ENCODE data around the gene PPIE.
"Not testable (repeated sequence)": the region's sequence is repeated elsewhere in the genome, so short reads cannot be mapped to it uniquely, and the experiment has no call there.

PPIE gene

DNA sequence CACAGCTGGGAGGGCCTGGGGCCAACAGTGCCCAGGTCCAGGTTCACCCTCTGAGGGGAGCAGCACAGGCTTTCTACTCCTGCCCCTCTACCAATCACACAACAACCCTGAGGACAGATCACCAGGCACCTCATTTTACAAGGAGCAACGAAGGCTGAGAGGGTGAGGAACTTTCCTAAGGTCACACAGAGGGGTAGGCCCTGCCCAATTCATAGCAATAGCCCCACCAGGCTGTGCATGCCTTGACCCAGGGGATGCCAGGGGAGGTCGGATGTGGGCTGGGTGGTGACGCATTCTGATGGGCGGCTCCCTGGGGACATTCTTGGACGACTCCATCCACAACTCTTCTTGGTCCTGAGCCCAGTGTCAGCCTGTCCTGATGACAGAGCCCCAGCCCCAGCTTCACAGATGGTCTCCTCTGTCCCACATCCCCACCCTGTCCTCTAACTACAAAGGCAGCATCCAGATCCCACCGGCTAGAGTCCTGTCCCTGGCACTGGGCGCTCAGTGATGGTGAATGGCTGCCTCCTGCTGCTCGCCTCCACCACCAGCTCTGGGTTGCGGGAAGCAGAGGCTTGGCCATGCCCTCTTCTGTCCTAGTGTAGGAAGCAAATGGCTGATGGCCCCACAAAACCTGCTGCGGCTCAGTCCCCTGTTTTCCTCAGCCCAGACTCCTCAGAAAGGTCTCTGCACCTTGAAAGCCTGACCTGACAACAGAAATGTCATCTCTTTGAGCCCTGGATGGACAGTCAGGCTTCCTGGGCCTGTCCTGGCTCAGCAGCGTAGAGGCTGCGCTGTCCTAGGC lies 47.8 kb downstream of the PPIE start:
- H3K27me3 ChIP-seq (ENCODE audit: control insufficient read depth, insufficient read depth, low read length, poor library complexity, severe bottlenecking): peaks cover 77% of the 10 kb centered on the region
- not testable (repeated sequence) for H3K4me3 ChIP-seq (ENCODE audit: insufficient read depth, low read depth, low read length); H3K27ac ChIP-seq (ENCODE audit: insufficient read depth, low read depth, low read length, poor library complexity, severe bottlenecking); H3K4me1 ChIP-seq (ENCODE audit: control insufficient read depth, insufficient read depth, low read length); H3K9me3 ChIP-seq (ENCODE audit: control insufficient read depth, low read length); H3K36me3 ChIP-seq (ENCODE audit: control insufficient read depth, insufficient read depth, low read length)
- WGBS, 2 experiments: 85 to 86% methylated on average over 8 of the region's 12 CpGs

DNA sequence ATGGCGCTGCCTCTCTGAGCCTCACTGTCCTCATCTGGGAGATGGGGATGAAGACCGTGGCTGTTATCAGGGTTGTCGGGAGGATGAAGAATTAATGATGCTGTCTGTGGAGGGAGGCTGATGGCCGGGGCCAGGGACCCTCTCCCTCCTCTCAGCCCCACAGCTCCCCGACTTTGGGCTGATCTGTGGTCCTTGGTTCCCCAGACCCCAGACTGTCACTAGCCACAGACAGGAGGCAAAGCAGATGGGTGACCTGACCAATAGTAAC lies 48.4 kb downstream of the PPIE start:
- not testable (repeated sequence) for H3K4me3 ChIP-seq (ENCODE audit: insufficient read depth, low read depth, low read length); H3K36me3 ChIP-seq (ENCODE audit: control insufficient read depth, insufficient read depth, low read length); H3K27ac ChIP-seq (ENCODE audit: insufficient read depth, low read depth, low read length, poor library complexity, severe bottlenecking); H3K4me1 ChIP-seq (ENCODE audit: control insufficient read depth, insufficient read depth, low read length); H3K9me3 ChIP-seq (ENCODE audit: control insufficient read depth, low read length)
- 89 to 93% methylated on average over 5 of the region's 5 CpGs for WGBS, 2 experiments
- H3K27me3 ChIP-seq (ENCODE audit: control insufficient read depth, insufficient read depth, low read length, poor library complexity, severe bottlenecking): peaks cover 80% of the 10 kb centered on the region

DNA sequence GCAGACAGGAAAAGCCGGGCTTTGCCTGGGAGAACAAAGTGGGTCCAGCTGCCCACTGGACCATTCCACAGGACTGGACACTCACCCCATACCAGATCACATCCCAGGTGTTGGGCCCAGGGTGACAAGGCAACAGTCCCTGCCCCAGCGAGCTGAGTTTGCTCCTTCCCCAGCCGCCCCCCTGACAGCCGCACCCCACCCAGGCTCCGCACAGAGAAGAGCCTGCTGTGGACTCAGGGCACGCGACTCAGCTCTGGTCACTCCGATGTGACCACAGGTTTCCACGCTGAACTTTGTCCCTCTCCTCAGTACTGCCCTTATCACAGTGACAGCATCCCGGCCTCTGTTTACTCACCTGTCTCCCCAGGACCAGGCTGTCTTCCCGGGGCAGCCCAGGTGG lies 48.8 kb downstream of the PPIE start:
- WGBS, 2 experiments: 76 to 78% methylated on average over 11 of the region's 11 CpGs
- no peaks in the 10 kb centered on the region for H3K4me1 ChIP-seq (ENCODE audit: control insufficient read depth, insufficient read depth, low read length)
- peaks cover 84% of the 10 kb centered on the region for H3K27me3 ChIP-seq (ENCODE audit: control insufficient read depth, insufficient read depth, low read length, poor library complexity, severe bottlenecking)

DNA sequence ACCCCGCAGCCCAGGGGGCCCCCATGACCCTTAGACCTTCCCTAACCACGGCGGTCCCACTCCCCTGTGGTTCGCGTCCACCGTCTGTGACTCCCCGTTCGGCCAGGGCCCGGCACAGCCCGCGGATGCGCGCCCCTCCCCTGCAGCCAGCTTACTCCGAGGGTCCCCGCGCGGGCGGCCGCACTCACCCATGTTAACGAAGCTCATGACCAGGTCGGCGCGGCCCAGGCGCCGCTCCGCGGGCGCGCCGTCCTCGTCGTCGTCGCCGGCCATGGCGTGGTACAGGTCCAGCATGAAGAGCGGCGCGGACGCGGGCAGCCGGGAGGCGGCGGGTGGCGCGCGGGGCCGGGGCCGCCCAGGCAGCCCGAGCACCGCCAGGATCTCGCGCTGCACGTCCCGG lies 49.3 kb downstream of the PPIE start:
- not testable (repeated sequence) for H3K4me1 ChIP-seq (ENCODE audit: control insufficient read depth, insufficient read depth, low read length); H3K27ac ChIP-seq (ENCODE audit: insufficient read depth, low read depth, low read length, poor library complexity, severe bottlenecking); H3K36me3 ChIP-seq (ENCODE audit: control insufficient read depth, insufficient read depth, low read length); H3K4me3 ChIP-seq (ENCODE audit: insufficient read depth, low read depth, low read length); H3K9me3 ChIP-seq (ENCODE audit: control insufficient read depth, low read length)
- WGBS, 2 experiments: 8 to 9% methylated on average over 54 to 55 of the region's 55 CpGs
- H3K27me3 ChIP-seq (ENCODE audit: control insufficient read depth, insufficient read depth, low read length, poor library complexity, severe bottlenecking): peaks cover 86% of the 10 kb centered on the region

More for the DNA sequence above, 48.8 kb downstream of the PPIE start:
- Histone ChIP-seq H3K36me3 (ENCODE audit: control insufficient read depth, insufficient read depth, low read length) (no peaks in the 10 kb centered on the region), H3K9me3 (ENCODE audit: control insufficient read depth, low read length) (no peaks in the 10 kb centered on the region), H3K27ac (ENCODE audit: insufficient read depth, low read depth, low read length, poor library complexity, severe bottlenecking) (no peak overlapping the region), H3K4me3 (ENCODE audit: insufficient read depth, low read depth, low read length) (no peak overlapping the region)

DNA sequence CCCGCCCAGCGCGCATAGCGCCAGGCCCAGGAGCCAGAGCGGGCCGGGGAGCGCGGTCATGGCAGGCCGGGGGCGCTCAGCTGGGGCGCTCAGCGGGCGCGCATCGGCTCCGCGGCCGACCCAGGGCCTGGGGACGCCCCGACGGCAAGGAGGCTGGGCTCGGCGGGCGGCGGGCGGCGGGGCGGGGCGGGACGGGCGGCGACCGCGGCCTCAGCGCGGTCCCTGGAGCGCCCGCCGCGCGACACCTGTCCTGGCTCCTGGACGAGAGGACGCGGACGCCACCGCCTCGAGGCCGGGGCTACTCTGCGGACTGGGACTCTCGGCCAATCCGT lies 49.7 kb downstream of the PPIE start:
- H3K4me3 ChIP-seq (ENCODE audit: insufficient read depth, low read depth, low read length): no peak overlapping the region
- H3K9me3 ChIP-seq (ENCODE audit: control insufficient read depth, low read length): no peaks in the 10 kb centered on the region
- no peaks in the 10 kb centered on the region for H3K4me1 ChIP-seq (ENCODE audit: control insufficient read depth, insufficient read depth, low read length)
- WGBS, 2 experiments: 2 to 3% methylated on average over 51 of the region's 51 CpGs
- peaks cover 86% of the 10 kb centered on the region for H3K27me3 ChIP-seq (ENCODE audit: control insufficient read depth, insufficient read depth, low read length, poor library complexity, severe bottlenecking)
- H3K36me3 ChIP-seq (ENCODE audit: control insufficient read depth, insufficient read depth, low read length): no peaks in the 10 kb centered on the region
- H3K27ac ChIP-seq (ENCODE audit: insufficient read depth, low read depth, low read length, poor library complexity, severe bottlenecking): no peak overlapping the region

DNA sequence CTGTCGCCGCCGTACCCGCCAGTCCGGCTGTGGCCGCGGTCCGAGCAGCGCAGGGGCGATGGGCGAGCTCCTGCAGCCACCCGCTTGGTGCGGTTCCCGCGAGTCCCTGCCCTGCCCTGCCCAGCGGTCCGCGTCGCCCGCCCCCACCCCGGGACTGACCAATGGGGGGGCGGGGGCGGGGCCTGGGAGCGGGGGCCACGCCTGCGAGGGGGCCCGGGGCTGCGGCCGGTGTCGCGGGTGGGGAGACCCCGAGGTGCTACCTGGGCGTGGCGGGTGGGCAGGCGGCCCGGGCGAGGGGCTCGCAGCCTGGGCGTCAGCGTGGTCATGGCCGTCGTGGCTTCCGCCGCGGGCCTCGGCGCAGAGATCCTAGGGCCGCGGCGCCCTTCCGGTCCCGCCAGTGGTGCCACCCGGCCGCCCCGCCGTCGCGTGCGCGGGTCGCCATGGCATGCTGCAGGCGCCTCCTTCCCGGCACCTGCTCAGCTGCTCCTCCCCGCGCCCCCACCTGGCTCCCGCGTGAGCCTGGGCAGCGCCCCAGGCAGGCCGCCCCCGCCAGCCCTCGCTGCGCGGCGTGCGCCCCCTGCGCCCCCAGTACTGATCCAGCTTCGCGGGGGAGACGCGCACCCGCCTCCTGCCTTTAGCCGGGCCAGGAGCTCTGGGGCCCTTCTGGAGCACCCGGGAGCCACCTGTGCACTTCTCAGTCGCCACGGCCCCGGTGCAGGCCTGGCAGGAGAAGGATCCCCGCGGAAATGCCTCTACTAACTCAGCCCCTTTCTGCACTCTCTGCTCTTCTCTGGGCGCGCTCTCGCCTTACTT lies 50.3 kb downstream of the PPIE start, which contains the start of gene BMP8B:
Gene BMP8B (minus strand): TSS at position 108 of the 813 bp plus-strand sequence. CDS start 380 bp downstream, outside the sequence.
- peak within 1 kb of the TSS; percentile 26 for H3K4me3 ChIP-seq (ENCODE audit: insufficient read depth, low read depth, low read length)
- H3K9me3 ChIP-seq (ENCODE audit: control insufficient read depth, low read length): no peaks in the 10 kb centered on the region
- H3K36me3 ChIP-seq (ENCODE audit: control insufficient read depth, insufficient read depth, low read length): no peaks in the 10 kb centered on the region
- no peak within 1 kb of the TSS for H3K27ac ChIP-seq (ENCODE audit: insufficient read depth, low read depth, low read length, poor library complexity, severe bottlenecking)
- H3K4me1 ChIP-seq (ENCODE audit: control insufficient read depth, insufficient read depth, low read length): no peaks in the 10 kb centered on the region
- H3K27me3 ChIP-seq (ENCODE audit: control insufficient read depth, insufficient read depth, low read length, poor library complexity, severe bottlenecking): peaks cover 80% of the 10 kb centered on the region
- 1 to 2% methylated on average over 91 of the region's 91 CpGs for WGBS, 2 experiments

DNA sequence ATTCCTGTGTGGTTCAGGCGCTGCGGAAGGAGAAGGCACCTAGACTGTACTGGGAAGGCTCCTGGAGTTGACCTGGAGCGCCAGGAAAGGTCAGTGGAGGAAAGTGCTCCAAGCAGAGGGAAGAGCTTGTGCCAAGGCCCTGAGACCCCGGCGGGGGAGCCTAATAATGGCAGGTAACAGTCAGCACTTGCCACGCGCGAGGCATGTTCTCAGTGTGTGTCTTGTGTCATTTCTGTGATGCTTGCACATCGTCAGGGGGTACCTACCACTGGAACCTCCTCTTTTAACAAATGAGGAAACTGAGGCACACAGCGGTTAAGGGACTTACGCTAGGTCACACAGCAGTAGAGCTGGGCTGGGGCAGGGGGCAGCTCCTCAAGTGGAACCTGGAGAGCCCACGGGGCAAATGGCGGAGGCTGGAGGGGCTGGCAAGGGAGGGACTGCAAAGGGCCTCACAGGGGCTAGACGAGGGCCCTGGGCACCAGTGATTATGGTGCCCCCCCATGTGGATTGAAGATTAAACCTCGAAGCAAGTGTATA lies 51.0 kb downstream of the PPIE start:
- WGBS, 2 experiments: 40 to 41% methylated on average over 14 to 15 of the region's 15 CpGs
- Histone ChIP-seq H3K36me3 (ENCODE audit: control insufficient read depth, insufficient read depth, low read length) (no peaks in the 10 kb centered on the region), H3K27me3 (ENCODE audit: control insufficient read depth, insufficient read depth, low read length, poor library complexity, severe bottlenecking) (peaks cover 79% of the 10 kb centered on the region), H3K9me3 (ENCODE audit: control insufficient read depth, low read length) (no peaks in the 10 kb centered on the region), H3K4me1 (ENCODE audit: control insufficient read depth, insufficient read depth, low read length) (no peaks in the 10 kb centered on the region), H3K4me3 (ENCODE audit: insufficient read depth, low read depth, low read length) (peak overlapping the region; percentile 26), H3K27ac (ENCODE audit: insufficient read depth, low read depth, low read length, poor library complexity, severe bottlenecking) (no peak overlapping the region)

DNA sequence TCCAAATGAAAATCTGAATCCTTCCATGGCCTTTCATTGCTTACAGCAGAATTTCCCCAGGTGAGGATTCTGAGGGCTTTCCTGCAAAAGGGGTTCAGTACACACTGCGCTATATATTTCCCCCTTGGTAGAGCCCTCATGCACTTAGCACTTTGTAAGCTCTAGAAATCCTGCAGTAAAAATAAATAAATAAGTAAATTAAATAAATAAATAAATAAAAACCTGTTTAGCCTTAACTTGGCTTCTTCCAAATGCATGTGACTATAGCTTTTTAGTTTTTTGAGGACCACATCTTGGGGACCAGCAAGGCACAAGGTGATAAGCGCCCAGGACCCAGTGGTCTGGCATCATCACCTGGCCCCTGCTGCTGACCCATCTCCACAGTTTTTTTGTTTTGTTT lies 53.2 kb downstream of the PPIE start:
- Histone ChIP-seq H3K36me3 (ENCODE audit: control insufficient read depth, insufficient read depth, low read length) (no peaks in the 10 kb centered on the region), H3K4me1 (ENCODE audit: control insufficient read depth, insufficient read depth, low read length) (no peaks in the 10 kb centered on the region), H3K27me3 (ENCODE audit: control insufficient read depth, insufficient read depth, low read length, poor library complexity, severe bottlenecking) (peaks cover 66% of the 10 kb centered on the region), H3K27ac (ENCODE audit: insufficient read depth, low read depth, low read length, poor library complexity, severe bottlenecking) (no peak overlapping the region), H3K4me3 (ENCODE audit: insufficient read depth, low read depth, low read length) (no peak overlapping the region), H3K9me3 (ENCODE audit: control insufficient read depth, low read length) (no peaks in the 10 kb centered on the region)
- WGBS, 2 experiments: 96 to 98% methylated on average over 2 of the region's 2 CpGs

DNA sequence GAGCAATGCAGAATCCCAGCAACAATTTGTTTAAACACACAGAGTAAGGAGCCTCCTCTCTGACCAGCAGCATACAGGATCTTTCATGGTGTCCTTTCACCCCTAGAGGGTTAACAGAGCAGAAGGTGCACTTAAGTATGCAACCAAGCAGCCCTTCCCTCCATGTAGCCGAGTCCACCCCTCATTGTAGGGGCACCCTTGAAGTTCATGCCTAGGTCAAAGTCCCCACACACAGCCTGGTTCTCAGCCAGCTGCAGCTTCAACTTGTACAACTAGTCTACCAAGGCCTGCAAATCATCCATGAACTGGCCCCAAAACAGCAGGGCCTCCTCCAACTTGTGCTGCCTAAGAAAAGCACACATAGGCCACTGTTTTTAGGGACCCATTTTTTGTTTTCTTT lies 57.0 kb downstream of the PPIE start:
- H3K4me3 ChIP-seq (ENCODE audit: insufficient read depth, low read depth, low read length): no peak overlapping the region
- no peaks in the 10 kb centered on the region for H3K36me3 ChIP-seq (ENCODE audit: control insufficient read depth, insufficient read depth, low read length)
- H3K9me3 ChIP-seq (ENCODE audit: control insufficient read depth, low read length): no peaks in the 10 kb centered on the region
- no peaks in the 10 kb centered on the region for H3K4me1 ChIP-seq (ENCODE audit: control insufficient read depth, insufficient read depth, low read length)
- peaks cover 28% of the 10 kb centered on the region for H3K27me3 ChIP-seq (ENCODE audit: control insufficient read depth, insufficient read depth, low read length, poor library complexity, severe bottlenecking)
- 52 to 62% methylated on average over 1 of the region's 1 CpG for WGBS, 2 experiments
- no peak overlapping the region for H3K27ac ChIP-seq (ENCODE audit: insufficient read depth, low read depth, low read length, poor library complexity, severe bottlenecking)

Measured in ectodermal cell (in vitro differentiated cells).